G401 (cell line): ENCODE measurements around the gene CCDC136. TPM values are rescaled to one million over a fixed set of nuclear protein-coding genes. Genes with fewer than 3 reads are reported as not detected.

Source experiments
- DNase-seq: peaks from one replicate; pipeline ENCODE4 v3.0.0-alpha.2; 2015; ENCODE audit warnings: low spot score
- in situ Hi-C: cut with HindIII; loops from 2 replicates; pipeline ENCODE4 v1.10.0; 2016; ENCODE audit warnings: low sequenced_read_pairs, mixed read lengths
- total RNA-seq: library from RNA; depleted of rRNA; stranded (reverse); fragments of >200 nt; shearing (Covaris generic); gene quantifications from 2 replicates; pipeline ENCODE4 v1.2.3, GENCODE V29; 2014; rRNA removed

The CCDC136 gene
- total RNA-seq, 1 experiment from 2014 or later: 15.2 TPM

DNA sequence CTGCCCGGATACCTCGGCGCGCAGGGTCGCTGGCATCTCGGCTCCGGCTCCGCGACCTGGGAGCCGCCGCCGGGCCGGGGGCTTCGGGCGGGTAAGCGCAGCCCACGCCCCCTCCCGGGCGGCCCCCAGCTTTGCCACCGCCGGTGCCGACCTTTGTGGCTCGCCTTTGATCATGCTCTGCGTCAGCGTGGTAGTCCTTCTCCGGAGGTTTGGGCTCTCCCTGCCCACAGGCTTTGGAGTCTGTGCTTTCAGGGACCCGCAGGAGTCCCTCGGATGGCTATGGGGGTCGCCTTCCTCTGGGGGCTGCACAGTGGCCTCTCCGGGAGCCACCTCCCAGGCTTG lies 78.1 kb downstream of the CCDC136 start:
- no peak for DNase-seq
- in situ Hi-C loops: no loop called here

DNA sequence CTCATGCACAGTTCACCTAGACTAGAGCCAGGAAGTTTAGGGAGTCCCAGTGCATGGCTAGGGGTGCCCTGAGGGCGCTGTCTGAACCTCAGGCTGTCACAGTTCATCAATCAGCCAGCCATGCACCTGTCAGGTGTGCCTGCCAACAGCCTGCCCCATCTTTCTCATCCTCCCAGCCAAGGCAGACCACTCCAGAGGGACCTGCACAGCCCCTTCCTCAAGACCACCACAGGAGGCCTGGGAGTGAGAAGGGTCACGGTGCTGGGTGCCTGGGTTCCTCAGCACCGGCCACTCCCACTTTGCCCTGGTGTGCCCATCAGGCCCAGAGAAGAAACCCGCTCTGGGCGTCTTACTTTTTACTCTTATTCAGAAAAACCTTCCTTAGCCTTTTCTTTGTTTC lies 79.3 kb downstream of the CCDC136 start:
- in situ Hi-C loops: no loop called here
- DNase-seq: no peak

Other genes starting within 250 kb of the CCDC136 start
- gene GARIN1A, start 119.7 kb upstream of the CCDC136 start, total RNA-seq: 0.81 TPM in 1 of 2 replicates, not detected in the other
- gene CALU, start 52.6 kb upstream of the CCDC136 start, total RNA-seq: 86.0 and 136 TPM in 2 replicates
- gene OPN1SW, start 16.2 kb upstream of the CCDC136 start, total RNA-seq: not detected in 2 replicates
- gene FLNC, start 38.4 kb downstream of the CCDC136 start, total RNA-seq: 211 and 231 TPM in 2 replicates
- 221 and 246 TPM in 2 replicates for gene ATP6V1F, start 70.9 kb downstream of the CCDC136 start, total RNA-seq
- 2.8 and 4.7 TPM in 2 replicates for gene KCP, start 118.7 kb downstream of the CCDC136 start, total RNA-seq
- gene IRF5, start 146.0 kb downstream of the CCDC136 start, total RNA-seq: not detected in 2 replicates